IMR-90 (cell line): Measurements from ENCODE around the gene CCDC9. TPM values are rescaled to one million over a fixed set of nuclear protein-coding genes. Genes with fewer than 3 reads are reported as not detected.

Experiments used
- ATAC-seq: fragments of 200-7000 bp; cut with Tn5 transposase; 2 replicates; pipeline ENCODE4 v1.9.1; 2020; ENCODE audit warnings: low read depth, mild to moderate bottlenecking, moderate library complexity
- BruUV-seq: library from RNA; stranded (reverse); fragments of 400-500 nt; replicated peaks from 2 replicates; lab custom pipeline; 2021; lab: Mats Ljungman, UMichigan
- CTCF ChIA-PET: fragments of 300-600 bp; formaldehyde crosslinking; extraction: SDS; loops from one replicate; lab custom pipeline; 2021; ENCODE audit warnings: antibody characterized with exemption; lab: Yijun Ruan, JAX
- POLR2A ChIA-PET: fragments of 300-600 bp; sonication (Branson Sonifier 250); formaldehyde crosslinking; loops from one replicate; lab custom pipeline; 2022; ENCODE audit warnings: antibody characterized with exemption; ENCODE audit not compliant: unreplicated experiment; lab: Charles Lee
- DNase-seq: peaks from one replicate; pipeline ENCODE4 v3.0.0; 2013
- H2AFZ ChIP-seq: replicated peaks from 2 replicates; pipeline ENCODE3; 2013; ENCODE audit warnings: low read length, mild to moderate bottlenecking; ENCODE audit not compliant: poor library complexity
- H2AK5ac ChIP-seq: 2 replicates; pipeline ENCODE4 v1.6.1; 2013; ENCODE audit warnings: low read depth, low read length, inconsistent platforms
- H2AK9ac ChIP-seq: replicated peaks from 2 replicates; pipeline ENCODE3; 2013; ENCODE audit warnings: mild to moderate bottlenecking, low read depth, low read length, moderate library complexity; ENCODE audit not compliant: poor library complexity
- H2BK120ac ChIP-seq: 2 replicates; pipeline ENCODE4 v1.6.1; 2013; ENCODE audit warnings: low read depth, low read length, inconsistent platforms
- H2BK15ac ChIP-seq: 3 replicates; pipeline ENCODE4 v1.6.1; 2013; ENCODE audit warnings: low read depth, low read length, inconsistent platforms
- H2BK20ac ChIP-seq: 2 replicates; pipeline ENCODE4 v1.6.1; 2013; ENCODE audit warnings: low read depth, mild to moderate bottlenecking, inconsistent platforms, low read length, moderate library complexity
- H2BK5ac ChIP-seq: 2 replicates; pipeline ENCODE4 v1.6.1; 2013; ENCODE audit warnings: mild to moderate bottlenecking, low read depth, low read length, inconsistent platforms; ENCODE audit not compliant: poor library complexity, severe bottlenecking
- H3K14ac ChIP-seq: replicated peaks from 2 replicates; pipeline ENCODE4 v1.6.1; 2013; ENCODE audit warnings: low read depth, low read length, inconsistent platforms
- H3K18ac ChIP-seq: 2 replicates; pipeline ENCODE4 v1.6.1; 2013; ENCODE audit warnings: low read depth, low read length, control low read depth
- H3K23ac ChIP-seq: 2 replicates; pipeline ENCODE4 v1.6.1; 2013; ENCODE audit warnings: low read depth, low read length, inconsistent platforms
- H3K27ac ChIP-seq: 2 replicates; pipeline ENCODE4 v1.5.1; 2013; ENCODE audit warnings: mild to moderate bottlenecking, control low read depth, low read length; ENCODE audit not compliant: insufficient read depth
- H3K27me3 ChIP-seq: 2 replicates; pipeline ENCODE4 v1.6.1; 2013; ENCODE audit warnings: low read length; ENCODE audit not compliant: control insufficient read depth, insufficient read depth
- H3K36me3 ChIP-seq: 2 replicates; pipeline ENCODE4 v1.6.1; 2013; ENCODE audit warnings: low read length, mixed read lengths; ENCODE audit not compliant: control insufficient read depth, insufficient read depth
- H3K4ac ChIP-seq: 2 replicates; pipeline ENCODE4 v1.6.1; 2013; ENCODE audit warnings: low read depth, low read length, inconsistent platforms
- H3K4me1 ChIP-seq: 2 replicates; pipeline ENCODE4 v1.6.1; 2013; ENCODE audit warnings: low read length, mixed read lengths; ENCODE audit not compliant: control insufficient read depth, insufficient read depth
- H3K4me2 ChIP-seq: 2 replicates; pipeline ENCODE4 v1.6.1; 2013; ENCODE audit warnings: low read depth, mild to moderate bottlenecking, control low read depth, low read length, moderate library complexity
- H3K4me3 ChIP-seq: 2 replicates; pipeline ENCODE4 v1.5.1; 2013; ENCODE audit warnings: low read depth, mild to moderate bottlenecking, control low read depth, low read length, moderate library complexity; ENCODE audit not compliant: insufficient read depth
- H3K56ac ChIP-seq: 2 replicates; pipeline ENCODE4 v1.6.1; 2013; ENCODE audit warnings: low read length, inconsistent platforms; ENCODE audit not compliant: insufficient read depth; ENCODE audit errors: extremely low read depth
- H3K79me1 ChIP-seq, 2 experiments: 2 replicates each; pipeline ENCODE4 v1.6.1; 2013; ENCODE audit warnings: low read length in 2 of 2, inconsistent platforms in 1 of 2, low read depth in 1 of 2
- H3K9ac ChIP-seq: 2 replicates; pipeline ENCODE4 v1.6.1; 2013; ENCODE audit warnings: low read depth, low read length, control low read depth
- H3K9me1 ChIP-seq: 2 replicates; pipeline ENCODE4 v1.6.1; 2013; ENCODE audit warnings: low read length, inconsistent platforms; ENCODE audit not compliant: insufficient read depth
- H3K9me3 ChIP-seq: 2 replicates; pipeline ENCODE4 v1.6.1; 2013; ENCODE audit warnings: low read length; ENCODE audit not compliant: control insufficient read depth, insufficient read depth
- H4K20me1 ChIP-seq: 2 replicates; pipeline ENCODE4 v1.6.1; 2013; ENCODE audit warnings: low read length, inconsistent platforms; ENCODE audit not compliant: insufficient read depth
- H4K5ac ChIP-seq: 2 replicates; pipeline ENCODE4 v1.6.1; 2013; ENCODE audit warnings: mild to moderate bottlenecking, low read depth, low read length, control low read depth
- H4K8ac ChIP-seq, 2 experiments: 2 replicates each; pipeline ENCODE4 v1.6.1; 2013; ENCODE audit warnings: low read depth in 2 of 2, low read length in 2 of 2, control low read depth in 1 of 2, inconsistent platforms in 1 of 2
- H4K91ac ChIP-seq: 2 replicates; pipeline ENCODE4 v1.6.1; 2013; ENCODE audit warnings: low read depth, low read length, inconsistent platforms; ENCODE audit not compliant: insufficient read depth
- CTCF ChIP-seq: conservative IDR thresholded peaks from 2 replicates; pipeline ENCODE4 v1.5.1; 2012; ENCODE audit warnings: mild to moderate bottlenecking, low read depth, low read length, improper control_type of control experiment
- POLR2A ChIP-seq: IDR thresholded peaks from 2 replicates; pipeline ENCODE4 v1.6.1; 2012; ENCODE audit warnings: mild to moderate bottlenecking, low read depth, low read length
- RAD21 ChIP-seq: IDR thresholded peaks from 2 replicates; pipeline ENCODE4 v1.6.1; 2012; ENCODE audit warnings: low read length, improper control_type of control experiment
- RCOR1 ChIP-seq: IDR thresholded peaks from 2 replicates; pipeline ENCODE4 v1.6.1; 2012; ENCODE audit warnings: mild to moderate bottlenecking, low read length, improper control_type of control experiment; ENCODE audit not compliant: insufficient replicate concordance
- USF2 ChIP-seq: fragments of 150-350 bp; IDR thresholded peaks from 2 replicates; pipeline ENCODE4 v1.6.1; 2017; ENCODE audit warnings: mild to moderate bottlenecking, antibody characterized with exemption, low read length, low read depth
- WGBS, 2 experiments: methylation state at CpG; one replicate each; pipeline versions ENCODE4 v1.1.5 to v1.1.7; 2013; ENCODE audit warnings: missing lambda C conversion rate in 2 of 2; ENCODE audit not compliant: insufficient read length in 1 of 2; ENCODE audit errors: extremely low coverage in 2 of 2; 5-methylcytosine and 5-hydroxymethylcytosine counted together
- dilution Hi-C: fragments of 300-500 bp; cut with HindIII; formaldehyde crosslinking; loops from one replicate; pipeline ENCODE4 v1.14.3; 2018; ENCODE audit warnings: low sequenced_read_pairs; ENCODE audit not compliant: unreplicated experiment
- in situ Hi-C: fragments of 300-500 bp; cut with MboI; formaldehyde crosslinking; loops from 3 replicates; pipeline ENCODE4 v1.14.3; 2019; ENCODE audit warnings: low sequenced_read_pairs, inconsistent platforms, mixed read lengths
- intact Hi-C: fragments of 100-400 bp; cut with micrococcal nuclease; formaldehyde crosslinking; loops from 2 replicates; pipeline ENCODE4 v1.10.0; 2022
- polyA plus RNA-seq, 3 experiments: library from polyadenylated mRNA; depleted of rRNA; stranded (reverse); fragments of >200 nt; gene quantifications; 2 replicates each; pipeline ENCODE4 v1.2.3, GENCODE V29; 2012; ENCODE audit warnings: low replicate concordance in 1 of 3
- total RNA-seq: library from RNA; depleted of rRNA; stranded (reverse); fragments of >200 nt; gene quantifications from 2 replicates; pipeline ENCODE4 v1.2.3, GENCODE V29; 2012

CCDC9 gene
- total and polyA plus RNA-seq, 2 of the 4 experiments (the other 2 are of a cell fraction), result 2.9 to 8.6 TPM

GRCh38 chr19:47264629-47265028 is 8.3 kb downstream of the CCDC9 start:
- Histone ChIP-seq H3K18ac (no peak overlapping the region), H3K14ac (no peak overlapping the region), H2BK20ac (no peak overlapping the region), H3K56ac (no peak overlapping the region), H4K91ac (no peak overlapping the region), H3K4me3 (no peak overlapping the region), H4K20me1 (no peaks in the 10 kb centered on the region), H3K9ac (no peak overlapping the region), H3K4ac (no peak overlapping the region), H2AFZ (no peak overlapping the region), H4K8ac (no peak overlapping the region), H3K23ac (no peak overlapping the region), H3K79me1 (peaks cover 25 to 52% of the 10 kb centered on the region in 2 experiments), H2AK5ac (no peak overlapping the region), H3K4me1 (no peaks in the 10 kb centered on the region), H2AK9ac (no peak overlapping the region), H3K36me3 (peaks cover 49% of the 10 kb centered on the region), H2BK120ac (no peak overlapping the region), H2BK15ac (no peak overlapping the region), H3K4me2 (no peak overlapping the region), H3K27ac (no peak overlapping the region), H2BK5ac (no peak overlapping the region), H3K27me3 (no peaks in the 10 kb centered on the region), H3K9me1 (no peaks in the 10 kb centered on the region; the same call in 1 of the 2 replicates), H4K5ac (no peak overlapping the region), H3K9me3 (no peaks in the 10 kb centered on the region)
- no peak for DNase-seq
- POLR2A ChIA-PET, result no interaction called here
- CTCF ChIA-PET, result no interaction called here
- intact Hi-C loops, result no loop called here
- ATAC-seq, result no peak
- in situ Hi-C loops, result no loop called here
- no TSS peak for BruUV-seq
- WGBS, 2 experiments, result 98% methylated on average over 10 of the region's 30 CpGs; no CpG with 5 or more reads in 1 of the 2 experiments
- TF ChIP-seq USF2, result no peak
- TF ChIP-seq CTCF, result no peak
- no peak for TF ChIP-seq RCOR1
- no peak for TF ChIP-seq POLR2A
- TF ChIP-seq RAD21, result no peak
- dilution Hi-C loops, result no loop called here
